ENCODE measurements around the gene UBALD2.

- no peak for TF ChIP-seq CTCF (IDR thresholded peaks at IDR 0.05)
- no peak for TF ChIP-seq POLR2A (IDR thresholded peaks at IDR 0.05)
- no peak for TF ChIP-seq EP300 (IDR thresholded peaks at IDR 0.05)
- TF ChIP-seq POLR2AphosphoS5 (IDR thresholded peaks at IDR 0.05): no peak
These were observed 45.3 kb upstream of the UBALD2 start for GRCh38 chr17:76219670-76220383.
